GM18505 (cell line): ENCODE measurements around the gene SYNGAP1.

Experiments
- ATAC-seq: cut with Tn5 transposase; IDR thresholded peaks from one replicate; pipeline ENCODE4 v1.9.1; 2021; ENCODE audit not compliant: unreplicated experiment
- POLR2A ChIP-seq: IDR thresholded peaks from 4 replicates; pipeline ENCODE4 v1.6.1; 2011; ENCODE audit warnings: borderline replicate concordance; ENCODE audit not compliant: insufficient read depth, insufficient read length; ENCODE audit errors: extremely low read depth

SYNGAP1 gene

DNA sequence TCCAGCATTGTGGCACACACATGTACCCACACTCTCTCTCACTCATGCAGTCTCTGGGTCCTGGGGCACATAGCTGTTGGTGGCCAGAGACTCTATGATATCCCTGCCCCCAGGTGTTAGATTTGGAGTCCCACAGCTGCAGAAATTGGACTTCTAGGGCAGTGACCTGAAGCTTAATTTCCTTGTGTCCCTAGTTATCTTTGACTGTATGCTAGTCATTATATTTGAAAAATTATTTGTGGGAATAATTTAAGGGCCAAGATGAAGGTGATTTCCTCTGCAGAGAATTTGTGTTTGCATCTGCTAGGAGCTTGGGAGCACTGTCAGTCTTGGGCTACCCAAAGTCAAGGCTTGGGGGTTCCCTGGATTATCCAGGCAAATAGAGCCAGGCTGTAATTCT, 84.6 kb downstream of the SYNGAP1 start:
- TF ChIP-seq POLR2A = no peak
- no peak for ATAC-seq
